ENCODE results near the gene ZNF205.

GRCh38 chr16:3120435-3120834 is 8.0 kb downstream of the ZNF205 start:
- TF ChIP-seq REST (IDR thresholded peaks at IDR 0.05; ENCODE audit: insufficient read depth in 1 of 2, low read depth in 2 of 2, low read length in 2 of 2) (no peak), POLR2AphosphoS5 (IDR thresholded peaks at IDR 0.05; ENCODE audit: low read depth, low read length) (no peak), SIN3A (IDR thresholded peaks at IDR 0.05; ENCODE audit: borderline replicate concordance, insufficient read depth, low read length) (no peak)

Data from PFSK-1 (cell line).